K562 (cell line): ENCODE measurements around the gene SERPING1. TPM values are rescaled to one million over a fixed set of nuclear protein-coding genes. Genes with fewer than 3 reads are reported as not detected.
A peak's percentile ranks its signal among the peaks of the same experiment; 100 is the strongest.

Source experiments
- CBFA2T2 ChIP-seq: fragments of 450-650 bp; conservative IDR thresholded peaks from 2 replicates; pipeline ENCODE4 v1.6.1; 2017; ENCODE audit warnings: mild to moderate bottlenecking
- CEBPB ChIP-seq: fragments of 450-650 bp; IDR thresholded peaks from 2 replicates; pipeline ENCODE4 v1.6.1; 2016; ENCODE audit warnings: missing genetic modification characterization, missing compliant biosample characterization
- POLR2G ChIP-seq: fragments of 200-400 bp; formaldehyde crosslinking; IDR thresholded peaks from 2 replicates; pipeline ENCODE4 v1.6.1; 2017; ENCODE audit warnings: low read depth, mild to moderate bottlenecking, antibody characterized with exemption, low read length, moderate library complexity
- PPARD ChIP-seq: fragments of 250-450 bp; sonication (Bioruptor Pico); IDR thresholded peaks from 2 replicates; pipeline ENCODE4 v1.8.0; 2022; ENCODE audit warnings: inconsistent platforms, mild to moderate bottlenecking, moderate library complexity
- PRMT5 ChIP-seq: sonication (generic); formaldehyde crosslinking; IDR thresholded peaks from 2 replicates; pipeline ENCODE4 v1.5.0; 2020; ENCODE audit warnings: missing genetic modification reagents
- RFX5 ChIP-seq: IDR thresholded peaks from 2 replicates; pipeline ENCODE4 v1.6.1; 2011; ENCODE audit warnings: low read depth, mild to moderate bottlenecking, improper control_type of control experiment, low read length
- SMARCA4 ChIP-seq: fragments of 450-650 bp; IDR thresholded peaks from 2 replicates; pipeline ENCODE4 v1.6.1; 2016
- SP2 ChIP-seq: IDR thresholded peaks from 2 replicates; pipeline ENCODE4 v1.6.1; 2011; ENCODE audit warnings: mild to moderate bottlenecking, low read depth, low read length, moderate library complexity; ENCODE audit not compliant: poor library complexity, severe bottlenecking; ENCODE audit errors: extremely low read depth
- SRSF7 ChIP-seq: fragments of 200-400 bp; formaldehyde crosslinking; optimal IDR thresholded peaks from 2 replicates; pipeline ENCODE3; 2017; ENCODE audit warnings: mild to moderate bottlenecking, low read depth, low read length
- TAF15 ChIP-seq: fragments of 200-400 bp; formaldehyde crosslinking; IDR thresholded peaks from 2 replicates; pipeline ENCODE4 v1.6.1; 2017; ENCODE audit warnings: mild to moderate bottlenecking, low read depth, low read length, moderate library complexity
- TRIM24 ChIP-seq, 2 experiments: fragments of 450-650 bp; IDR thresholded peaks; 2 replicates each; pipeline ENCODE4 v1.6.1; 2016
- ZNF324 ChIP-seq: fragments of 250-450 bp; sonication (Bioruptor Pico); IDR thresholded peaks from 2 replicates; pipeline ENCODE4 v1.4.0; 2020; ENCODE audit warnings: mild to moderate bottlenecking
- ZNF584 ChIP-seq: fragments of 200-800 bp; sonication (Bioruptor generic); IDR thresholded peaks from 2 replicates; pipeline ENCODE4 v1.6.1; 2016; ENCODE audit warnings: low read depth, mild to moderate bottlenecking, missing genetic modification characterization, missing compliant biosample characterization
- ZNF77 ChIP-seq: fragments of 250-450 bp; sonication (Bioruptor Pico); IDR thresholded peaks from 2 replicates; pipeline ENCODE4 v1.5.0; 2020
- polyA plus RNA-seq, 8 experiments: library from polyadenylated mRNA; depleted of rRNA in 4 of 8; stranded (reverse) in 5 of 8; unstranded in 3 of 8; fragments of >200 nt; fragmentation: Nextera tagmentation in 2 of 8; fragmentation: Illumina TruSeq in 1 of 8; extraction: Ambion mirVana in 2 of 8; extraction: Trizol in 1 of 8; gene quantifications; 2 replicates each; pipeline versions ENCODE4 v1.2.1 to v1.2.3, GENCODE V29; 2011 to 2014; ENCODE audit warnings: inconsistent platforms in 1 of 8, missing spikeins in 1 of 8
- total RNA-seq, 7 experiments: library from RNA; depleted of rRNA in 6 of 7; stranded (reverse); fragments of >200 nt in 6 of 7; fragmentation: Illumina TruSeq in 2 of 7; extraction: Trizol in 2 of 7; gene quantifications; 2 replicates each; pipeline versions ENCODE4 v1.2.1 to v1.2.3, GENCODE V29; 2011 to 2021; ENCODE audit warnings: low replicate concordance in 1 of 7
- TF ChIP-seq, protein P1 (sequence below), 2 experiments: IDR thresholded peaks in 1 of 2; conservative IDR thresholded peaks in 1 of 2; 2 replicates each; pipeline ENCODE4 v1.6.1; 2016; ENCODE audit warnings: low read depth in 2 of 2, mild to moderate bottlenecking in 1 of 2, missing compliant biosample characterization in 1 of 2, missing genetic modification characterization in 1 of 2, moderate library complexity in 1 of 2
- TF ChIP-seq, protein P2 (sequence below): fragments of 450-650 bp; IDR thresholded peaks from 2 replicates; pipeline ENCODE4 v1.6.1; 2018; ENCODE audit not compliant: partially characterized antibody
- TF ChIP-seq, protein P3 (sequence below): fragments of 250-450 bp; sonication (Bioruptor Pico); IDR thresholded peaks from 2 replicates; pipeline ENCODE4 v1.4.0; 2020; ENCODE audit warnings: mild to moderate bottlenecking
- TF ChIP-seq, protein P4 (sequence below): fragments of 250-450 bp; sonication (Bioruptor Pico); IDR thresholded peaks from 2 replicates; pipeline ENCODE4 v1.8.0; 2022; ENCODE audit warnings: moderate library complexity, mild to moderate bottlenecking, inconsistent platforms

Gene SERPING1
- total and polyA plus RNA-seq, 9 of the 15 experiments (the other 6 are each of a cell fraction or from before 2014, with no cell fraction given): 0.10 to 1.00 (median 0.21) TPM; not detected in 2

DNA sequence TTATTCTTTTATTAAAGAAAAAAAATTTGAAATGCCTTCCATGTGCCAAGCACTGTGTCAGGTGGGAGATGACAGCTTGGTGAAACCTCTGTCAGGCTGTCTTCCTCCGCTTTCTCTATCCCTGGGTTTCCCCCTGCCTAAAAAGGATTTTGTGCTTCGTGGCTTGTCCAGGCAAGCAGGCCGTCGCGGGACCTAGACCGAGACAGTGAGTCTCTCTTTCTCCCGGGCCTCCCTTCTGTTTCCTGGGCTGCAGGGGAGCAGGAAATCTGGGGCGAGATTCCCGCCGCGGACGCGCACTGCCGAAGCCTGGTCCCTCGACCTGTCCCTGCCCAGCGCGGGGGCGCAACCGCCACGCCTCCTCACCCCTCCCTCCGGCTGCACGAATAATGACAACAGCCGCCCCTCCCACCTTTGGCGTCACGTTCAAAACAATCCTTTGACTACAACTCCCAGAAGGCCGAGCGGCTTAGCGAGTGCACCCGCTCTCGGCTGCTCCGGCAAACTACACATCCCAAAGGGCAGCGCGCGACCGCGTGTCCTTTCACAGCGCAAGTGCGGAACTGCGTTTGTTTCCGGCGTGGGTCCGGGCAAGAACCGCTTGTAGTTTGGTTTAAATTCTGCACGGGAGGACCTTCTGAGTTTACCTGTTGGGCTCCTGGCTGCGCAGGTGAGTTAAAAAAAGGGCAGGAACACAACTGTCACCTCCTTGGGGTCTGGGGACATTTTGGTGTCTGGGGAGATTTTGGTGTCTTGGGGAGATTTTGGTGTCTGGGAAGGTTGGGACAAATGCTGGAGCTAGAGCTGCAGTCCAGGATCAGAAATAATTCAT lies 59.9 kb downstream of the SERPING1 start, which contains the start of gene CLP1 (continued):
- TF ChIP-seq, protein P1, sequence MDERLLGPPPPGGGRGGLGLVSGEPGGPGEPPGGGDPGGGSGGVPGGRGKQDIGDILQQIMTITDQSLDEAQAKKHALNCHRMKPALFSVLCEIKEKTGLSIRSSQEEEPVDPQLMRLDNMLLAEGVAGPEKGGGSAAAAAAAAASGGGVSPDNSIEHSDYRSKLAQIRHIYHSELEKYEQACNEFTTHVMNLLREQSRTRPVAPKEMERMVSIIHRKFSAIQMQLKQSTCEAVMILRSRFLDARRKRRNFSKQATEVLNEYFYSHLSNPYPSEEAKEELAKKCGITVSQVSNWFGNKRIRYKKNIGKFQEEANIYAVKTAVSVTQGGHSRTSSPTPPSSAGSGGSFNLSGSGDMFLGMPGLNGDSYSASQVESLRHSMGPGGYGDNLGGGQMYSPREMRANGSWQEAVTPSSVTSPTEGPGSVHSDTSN (CRISPR knock-in tag; IDR thresholded peaks at IDR 0.05; ENCODE audit: low read depth): no peak
- TF ChIP-seq, protein P1 (tag; conservative IDR thresholded peaks at IDR 0.05; ENCODE audit: low read depth): 0 out of 2 replicates have a peak, but pooled peaks have one; percentile 8
- TF ChIP-seq SP2: no peak
- no peak for TF ChIP-seq CBFA2T2
- TF ChIP-seq POLR2G: peak; percentile 86
- no peak for TF ChIP-seq TAF15
- no peak for TF ChIP-seq TRIM24 (IDR thresholded peaks at IDR 0.05)
- no peak for TF ChIP-seq RFX5
- TF ChIP-seq CEBPB (tag): no peak
- no peak for TF ChIP-seq SMARCA4
- TF ChIP-seq, protein P2, sequence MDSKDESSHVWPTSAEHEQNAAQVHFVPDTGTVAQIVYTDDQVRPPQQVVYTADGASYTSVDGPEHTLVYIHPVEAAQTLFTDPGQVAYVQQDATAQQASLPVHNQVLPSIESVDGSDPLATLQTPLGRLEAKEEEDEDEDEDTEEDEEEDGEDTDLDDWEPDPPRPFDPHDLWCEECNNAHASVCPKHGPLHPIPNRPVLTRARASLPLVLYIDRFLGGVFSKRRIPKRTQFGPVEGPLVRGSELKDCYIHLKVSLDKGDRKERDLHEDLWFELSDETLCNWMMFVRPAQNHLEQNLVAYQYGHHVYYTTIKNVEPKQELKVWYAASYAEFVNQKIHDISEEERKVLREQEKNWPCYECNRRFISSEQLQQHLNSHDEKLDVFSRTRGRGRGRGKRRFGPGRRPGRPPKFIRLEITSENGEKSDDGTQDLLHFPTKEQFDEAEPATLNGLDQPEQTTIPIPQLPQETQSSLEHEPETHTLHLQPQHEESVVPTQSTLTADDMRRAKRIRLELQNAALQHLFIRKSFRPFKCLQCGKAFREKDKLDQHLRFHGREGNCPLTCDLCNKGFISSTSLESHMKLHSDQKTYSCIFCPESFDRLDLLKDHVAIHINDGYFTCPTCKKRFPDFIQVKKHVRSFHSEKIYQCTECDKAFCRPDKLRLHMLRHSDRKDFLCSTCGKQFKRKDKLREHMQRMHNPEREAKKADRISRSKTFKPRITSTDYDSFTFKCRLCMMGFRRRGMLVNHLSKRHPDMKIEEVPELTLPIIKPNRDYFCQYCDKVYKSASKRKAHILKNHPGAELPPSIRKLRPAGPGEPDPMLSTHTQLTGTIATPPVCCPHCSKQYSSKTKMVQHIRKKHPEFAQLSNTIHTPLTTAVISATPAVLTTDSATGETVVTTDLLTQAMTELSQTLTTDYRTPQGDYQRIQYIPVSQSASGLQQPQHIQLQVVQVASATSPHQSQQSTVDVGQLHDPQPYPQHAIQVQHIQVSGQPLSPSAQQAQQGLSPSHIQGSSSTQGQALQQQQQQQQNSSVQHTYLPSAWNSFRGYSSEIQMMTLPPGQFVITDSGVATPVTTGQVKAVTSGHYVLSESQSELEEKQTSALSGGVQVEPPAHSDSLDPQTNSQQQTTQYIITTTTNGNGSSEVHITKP: peak; percentile 86
- TF ChIP-seq PPARD: no peak
- TF ChIP-seq ZNF584 (CRISPR knock-in tag): no peak
- TF ChIP-seq, protein P3, sequence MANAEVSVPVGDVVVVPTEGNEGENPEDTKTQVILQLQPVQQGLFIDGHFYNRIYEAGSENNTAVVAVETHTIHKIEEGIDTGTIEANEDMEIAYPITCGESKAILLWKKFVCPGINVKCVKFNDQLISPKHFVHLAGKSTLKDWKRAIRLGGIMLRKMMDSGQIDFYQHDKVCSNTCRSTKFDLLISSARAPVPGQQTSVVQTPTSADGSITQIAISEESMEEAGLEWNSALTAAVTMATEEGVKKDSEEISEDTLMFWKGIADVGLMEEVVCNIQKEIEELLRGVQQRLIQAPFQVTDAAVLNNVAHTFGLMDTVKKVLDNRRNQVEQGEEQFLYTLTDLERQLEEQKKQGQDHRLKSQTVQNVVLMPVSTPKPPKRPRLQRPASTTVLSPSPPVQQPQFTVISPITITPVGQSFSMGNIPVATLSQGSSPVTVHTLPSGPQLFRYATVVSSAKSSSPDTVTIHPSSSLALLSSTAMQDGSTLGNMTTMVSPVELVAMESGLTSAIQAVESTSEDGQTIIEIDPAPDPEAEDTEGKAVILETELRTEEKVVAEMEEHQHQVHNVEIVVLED (CRISPR knock-in tag): peak; percentile 75
- TF ChIP-seq ZNF77 (CRISPR knock-in tag): no peak
- TF ChIP-seq, protein P4, sequence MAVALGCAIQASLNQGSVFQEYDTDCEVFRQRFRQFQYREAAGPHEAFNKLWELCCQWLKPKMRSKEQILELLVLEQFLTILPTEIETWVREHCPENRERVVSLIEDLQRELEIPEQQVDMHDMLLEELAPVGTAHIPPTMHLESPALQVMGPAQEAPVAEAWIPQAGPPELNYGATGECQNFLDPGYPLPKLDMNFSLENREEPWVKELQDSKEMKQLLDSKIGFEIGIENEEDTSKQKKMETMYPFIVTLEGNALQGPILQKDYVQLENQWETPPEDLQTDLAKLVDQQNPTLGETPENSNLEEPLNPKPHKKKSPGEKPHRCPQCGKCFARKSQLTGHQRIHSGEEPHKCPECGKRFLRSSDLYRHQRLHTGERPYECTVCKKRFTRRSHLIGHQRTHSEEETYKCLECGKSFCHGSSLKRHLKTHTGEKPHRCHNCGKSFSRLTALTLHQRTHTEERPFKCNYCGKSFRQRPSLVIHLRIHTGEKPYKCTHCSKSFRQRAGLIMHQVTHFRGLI (CRISPR knock-in tag): no peak
- no peak for TF ChIP-seq PRMT5 (CRISPR knock-in tag)
- TF ChIP-seq SRSF7: no peak
- 0 out of 2 replicates have a peak, but pooled peaks have one; percentile 19 for TF ChIP-seq ZNF324 (CRISPR knock-in tag)
